ENCODE data around the gene PPP1R13B.

DNA sequence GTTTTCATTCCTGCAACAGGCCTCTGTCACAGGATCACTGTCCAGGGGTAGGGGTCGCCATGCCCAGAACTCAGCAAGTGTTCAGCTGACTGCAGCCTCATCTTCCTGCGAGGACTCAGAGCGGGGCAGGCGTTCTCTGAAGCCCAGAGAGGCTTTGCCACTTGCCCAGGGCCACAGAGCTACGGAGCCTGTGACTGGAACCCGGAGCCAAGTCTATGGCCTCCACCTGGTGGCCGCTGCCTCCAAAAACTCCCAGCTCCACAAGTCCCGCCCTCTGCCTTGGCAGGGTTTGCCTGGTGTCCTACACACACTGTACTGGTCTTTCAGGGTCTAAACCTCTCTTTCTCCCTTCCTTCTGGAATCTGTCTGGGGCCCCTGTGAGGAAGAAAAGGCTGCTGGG is 8.7 kb upstream of the PPP1R13B start:
- TF ChIP-seq, protein P1, sequence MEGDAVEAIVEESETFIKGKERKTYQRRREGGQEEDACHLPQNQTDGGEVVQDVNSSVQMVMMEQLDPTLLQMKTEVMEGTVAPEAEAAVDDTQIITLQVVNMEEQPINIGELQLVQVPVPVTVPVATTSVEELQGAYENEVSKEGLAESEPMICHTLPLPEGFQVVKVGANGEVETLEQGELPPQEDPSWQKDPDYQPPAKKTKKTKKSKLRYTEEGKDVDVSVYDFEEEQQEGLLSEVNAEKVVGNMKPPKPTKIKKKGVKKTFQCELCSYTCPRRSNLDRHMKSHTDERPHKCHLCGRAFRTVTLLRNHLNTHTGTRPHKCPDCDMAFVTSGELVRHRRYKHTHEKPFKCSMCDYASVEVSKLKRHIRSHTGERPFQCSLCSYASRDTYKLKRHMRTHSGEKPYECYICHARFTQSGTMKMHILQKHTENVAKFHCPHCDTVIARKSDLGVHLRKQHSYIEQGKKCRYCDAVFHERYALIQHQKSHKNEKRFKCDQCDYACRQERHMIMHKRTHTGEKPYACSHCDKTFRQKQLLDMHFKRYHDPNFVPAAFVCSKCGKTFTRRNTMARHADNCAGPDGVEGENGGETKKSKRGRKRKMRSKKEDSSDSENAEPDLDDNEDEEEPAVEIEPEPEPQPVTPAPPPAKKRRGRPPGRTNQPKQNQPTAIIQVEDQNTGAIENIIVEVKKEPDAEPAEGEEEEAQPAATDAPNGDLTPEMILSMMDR (IDR thresholded peaks at IDR 0.05), result no peak
- TF ChIP-seq POLR2A (IDR thresholded peaks at IDR 0.05), result no peak
